WTC11 (cell line): Measurements from ENCODE around the gene AKAP13.

ENCODE experiments used
- CTCF ChIP-seq: fragments of 200-600 bp; IDR thresholded peaks from 2 replicates; pipeline ENCODE4 v1.8.0; 2022; ENCODE audit warnings: antibody characterized with exemption
- MLX ChIP-seq: sonication (generic); formaldehyde crosslinking; IDR thresholded peaks from 2 replicates; pipeline ENCODE4 v1.8.1; 2023; ENCODE audit warnings: mild to moderate bottlenecking, missing genetic modification reagents, moderate library complexity
- NR1H2 ChIP-seq: sonication (generic); formaldehyde crosslinking; IDR thresholded peaks from 2 replicates; pipeline ENCODE4 v1.9.0; 2021; ENCODE audit warnings: mild to moderate bottlenecking, moderate library complexity, missing genetic modification reagents
- ZNF671 ChIP-seq: fragments of 250-450 bp; sonication (Bioruptor Pico); IDR thresholded peaks from 2 replicates; pipeline ENCODE4 v1.8.0; 2021; ENCODE audit warnings: mild to moderate bottlenecking

GRCh38 chr15:85632014-85632413 lies 251.6 kb downstream of the AKAP13 start:
- TF ChIP-seq MLX (CRISPR knock-in tag) = no peak
- no peak for TF ChIP-seq CTCF
- TF ChIP-seq NR1H2 (CRISPR knock-in tag) = no peak
- no peak for TF ChIP-seq ZNF671 (CRISPR knock-in tag)
